HG03342 (cell line): ENCODE data around the gene CHTF8.

Experiments used
- ATAC-seq: cut with Tn5 transposase; IDR thresholded peaks from one replicate; pipeline ENCODE4 v1.9.1; 2021; ENCODE audit warnings: mild to moderate bottlenecking, moderate library complexity; ENCODE audit not compliant: unreplicated experiment

The CHTF8 gene

DNA sequence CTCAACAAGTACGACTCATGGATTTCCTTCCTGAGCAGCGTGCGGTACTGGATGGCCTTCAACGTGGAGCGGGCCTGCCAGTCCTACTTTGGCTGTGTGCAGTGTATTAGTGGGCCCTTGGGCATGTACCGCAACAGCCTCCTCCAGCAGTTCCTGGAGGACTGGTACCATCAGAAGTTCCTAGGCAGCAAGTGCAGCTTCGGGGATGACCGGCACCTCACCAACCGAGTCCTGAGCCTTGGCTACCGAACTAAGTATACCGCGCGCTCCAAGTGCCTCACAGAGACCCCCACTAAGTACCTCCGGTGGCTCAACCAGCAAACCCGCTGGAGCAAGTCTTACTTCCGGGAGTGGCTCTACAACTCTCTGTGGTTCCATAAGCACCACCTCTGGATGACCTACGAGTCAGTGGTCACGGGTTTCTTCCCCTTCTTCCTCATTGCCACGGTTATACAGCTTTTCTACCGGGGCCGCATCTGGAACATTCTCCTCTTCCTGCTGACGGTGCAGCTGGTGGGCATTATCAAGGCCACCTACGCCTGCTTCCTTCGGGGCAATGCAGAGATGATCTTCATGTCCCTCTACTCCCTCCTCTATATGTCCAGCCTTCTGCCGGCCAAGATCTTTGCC lies 17.9 kb downstream of the CHTF8 start:
- no peak for ATAC-seq

DNA sequence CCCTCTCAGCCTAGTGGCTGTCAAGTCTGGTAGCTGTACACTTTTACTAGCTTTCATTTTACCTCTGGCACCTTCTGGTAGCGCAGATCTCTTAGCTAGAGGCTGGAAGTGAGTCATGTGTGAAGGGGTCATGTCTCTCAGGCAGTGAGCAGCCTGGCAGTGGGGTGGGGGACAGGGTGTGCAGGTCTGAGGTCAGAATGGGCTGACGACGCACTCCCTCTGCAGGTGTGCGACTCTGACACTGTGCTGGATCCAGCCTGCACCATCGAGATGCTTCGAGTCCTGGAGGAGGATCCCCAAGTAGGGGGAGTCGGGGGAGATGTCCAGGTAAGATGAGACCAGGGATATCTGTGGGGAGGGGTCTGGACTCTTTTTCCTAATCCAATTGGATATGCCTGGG lies 19.2 kb downstream of the CHTF8 start:
- no peak for ATAC-seq

DNA sequence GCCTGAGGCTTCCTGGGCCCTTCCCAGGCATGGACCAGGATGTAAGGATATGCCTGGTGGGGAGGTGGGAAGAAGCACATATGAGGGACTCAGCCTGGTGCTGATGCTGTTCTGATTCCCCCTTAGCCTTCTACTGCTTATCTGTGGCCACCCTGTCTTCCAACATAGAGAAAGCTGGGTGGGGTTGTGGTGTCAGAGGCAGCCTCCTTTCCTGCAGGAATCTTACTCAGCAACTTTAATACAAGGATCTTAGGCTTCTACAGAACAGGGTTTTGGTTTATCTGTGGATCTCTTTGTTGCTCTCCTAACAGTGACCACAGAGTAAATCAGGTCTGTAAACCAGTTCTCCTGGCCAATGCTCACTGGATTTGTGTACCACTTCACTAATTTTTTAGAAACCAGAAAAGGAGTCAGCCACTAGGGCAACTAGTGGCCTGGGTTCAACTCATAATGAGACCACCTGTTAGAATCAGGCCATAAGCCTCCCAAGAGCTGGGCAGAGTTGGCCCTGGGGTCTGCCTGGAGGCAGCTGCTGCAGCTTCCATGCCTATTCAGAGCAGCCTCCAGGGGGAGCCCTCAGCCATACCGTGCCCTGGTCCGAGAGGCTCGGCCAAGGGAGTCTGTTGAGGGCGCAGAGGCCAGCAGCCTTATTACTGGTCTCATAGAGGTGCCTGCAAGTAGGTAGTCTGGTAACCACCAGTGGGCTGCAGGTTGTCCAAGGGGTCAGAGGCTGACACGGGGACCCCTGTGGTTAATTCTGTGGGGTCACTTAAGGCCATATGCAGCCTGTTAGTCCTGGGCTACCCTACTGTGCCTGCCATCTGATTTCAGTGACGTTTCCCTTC lies 19.9 kb downstream of the CHTF8 start:
- ATAC-seq, result no peak

DNA sequence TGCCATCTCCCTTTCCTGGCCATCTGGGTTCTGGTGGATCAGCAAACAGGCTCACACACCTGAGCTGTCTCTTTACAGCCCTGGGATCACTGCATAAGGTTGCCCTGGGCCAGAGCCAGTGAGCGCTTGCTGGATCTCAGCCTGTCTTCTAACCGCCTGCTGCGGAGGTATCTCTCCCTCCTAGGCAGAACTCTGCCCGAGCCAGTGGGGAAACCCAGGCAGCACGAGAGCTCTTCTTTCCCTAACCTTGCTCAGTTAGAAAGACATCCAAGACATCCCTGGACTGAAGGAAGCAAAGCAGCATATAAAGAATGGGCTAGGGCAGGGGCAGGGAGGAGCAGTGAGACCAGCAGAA lies 20.5 kb downstream of the CHTF8 start:
- ATAC-seq, result no peak

DNA sequence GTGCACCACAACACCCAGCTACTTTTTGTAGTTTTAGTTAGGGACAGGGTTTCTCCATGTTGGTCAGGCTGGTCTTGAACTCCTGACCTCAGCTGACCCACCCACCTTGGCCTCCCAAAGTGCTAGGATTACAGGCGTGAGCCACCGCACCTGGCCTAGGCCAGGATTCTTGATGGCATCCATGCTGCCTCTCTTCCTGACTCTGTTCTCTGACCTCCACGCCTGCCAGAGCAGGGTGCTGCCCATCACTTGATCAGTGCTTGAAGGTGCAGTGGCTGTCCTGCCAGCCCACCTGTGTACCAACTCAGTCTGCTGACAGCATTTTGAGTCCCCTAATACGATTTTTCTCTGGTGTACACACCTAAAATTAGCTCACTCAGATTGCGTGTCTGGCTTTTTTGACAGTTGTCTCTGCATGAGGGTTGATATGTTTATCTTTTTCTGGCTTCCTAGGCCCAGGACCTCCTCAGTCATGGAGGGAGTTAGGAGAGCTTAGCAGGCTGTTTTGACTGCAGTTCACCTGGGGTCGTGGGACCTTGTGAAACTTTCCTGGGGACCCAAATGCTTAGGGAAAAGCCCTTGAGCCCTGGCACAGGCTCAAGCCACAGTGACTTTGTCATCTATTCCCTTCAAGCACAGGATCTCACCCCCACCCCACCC lies 21.0 kb downstream of the CHTF8 start:
- no peak for ATAC-seq

DNA sequence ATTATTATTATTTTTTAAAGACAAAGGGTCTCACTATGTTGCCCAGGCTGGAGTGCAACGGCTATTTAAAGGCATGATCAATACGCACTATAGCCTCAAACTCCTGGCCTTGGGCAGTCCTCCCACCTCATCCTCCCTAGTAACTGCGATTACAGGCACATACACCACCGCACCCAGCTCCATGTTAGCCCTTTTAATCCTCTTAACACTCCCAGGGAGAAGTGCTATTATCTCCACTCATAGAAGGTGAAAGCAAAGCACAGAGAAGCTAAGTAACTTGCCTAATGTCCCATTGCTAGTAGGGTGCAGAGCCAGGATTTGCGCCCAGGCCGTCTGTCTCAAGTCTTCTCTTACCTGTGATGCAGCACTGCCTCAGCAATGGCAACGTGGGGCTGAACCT lies 22.0 kb downstream of the CHTF8 start:
- no peak for ATAC-seq

DNA sequence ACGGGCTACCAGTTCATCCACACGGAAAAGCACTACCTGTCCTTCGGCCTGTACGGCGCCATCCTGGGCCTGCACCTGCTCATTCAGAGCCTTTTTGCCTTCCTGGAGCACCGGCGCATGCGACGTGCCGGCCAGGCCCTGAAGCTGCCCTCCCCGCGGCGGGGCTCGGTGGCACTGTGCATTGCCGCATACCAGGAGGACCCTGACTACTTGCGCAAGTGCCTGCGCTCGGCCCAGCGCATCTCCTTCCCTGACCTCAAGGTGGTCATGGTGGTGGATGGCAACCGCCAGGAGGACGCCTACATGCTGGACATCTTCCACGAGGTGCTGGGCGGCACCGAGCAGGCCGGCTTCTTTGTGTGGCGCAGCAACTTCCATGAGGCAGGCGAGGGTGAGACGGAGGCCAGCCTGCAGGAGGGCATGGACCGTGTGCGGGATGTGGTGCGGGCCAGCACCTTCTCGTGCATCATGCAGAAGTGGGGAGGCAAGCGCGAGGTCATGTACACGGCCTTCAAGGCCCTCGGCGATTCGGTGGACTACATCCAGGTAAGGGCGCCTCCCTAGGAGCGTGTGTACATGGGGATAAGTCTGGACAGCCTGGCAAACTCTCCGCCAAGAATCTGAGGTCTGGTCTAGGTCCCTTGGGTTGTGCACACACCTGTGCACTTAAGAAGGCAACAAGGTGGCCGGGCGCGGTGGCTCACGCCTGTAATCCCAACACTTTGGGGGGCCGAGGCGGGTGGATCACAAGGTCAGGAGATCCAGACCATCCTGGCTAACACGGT lies 22.7 kb downstream of the CHTF8 start:
- ATAC-seq, result no peak

DNA sequence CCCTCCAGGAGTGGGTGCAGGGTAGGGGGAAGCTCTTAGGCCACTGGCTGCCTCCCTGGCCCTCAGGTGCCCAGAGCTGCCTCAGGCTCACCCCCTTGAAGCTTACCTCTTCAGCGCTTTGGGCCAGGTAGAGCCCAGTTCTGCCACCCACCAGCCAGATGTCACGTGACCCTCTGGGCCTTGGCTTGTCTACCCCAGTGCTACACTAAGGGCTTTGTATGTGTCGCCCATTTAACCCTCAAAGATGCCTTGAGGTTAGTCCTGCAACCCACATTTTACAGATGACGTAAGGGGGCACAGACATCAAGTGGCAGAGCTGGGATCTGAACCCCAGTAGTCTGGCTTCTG lies 23.5 kb downstream of the CHTF8 start:
- ATAC-seq, result no peak

DNA sequence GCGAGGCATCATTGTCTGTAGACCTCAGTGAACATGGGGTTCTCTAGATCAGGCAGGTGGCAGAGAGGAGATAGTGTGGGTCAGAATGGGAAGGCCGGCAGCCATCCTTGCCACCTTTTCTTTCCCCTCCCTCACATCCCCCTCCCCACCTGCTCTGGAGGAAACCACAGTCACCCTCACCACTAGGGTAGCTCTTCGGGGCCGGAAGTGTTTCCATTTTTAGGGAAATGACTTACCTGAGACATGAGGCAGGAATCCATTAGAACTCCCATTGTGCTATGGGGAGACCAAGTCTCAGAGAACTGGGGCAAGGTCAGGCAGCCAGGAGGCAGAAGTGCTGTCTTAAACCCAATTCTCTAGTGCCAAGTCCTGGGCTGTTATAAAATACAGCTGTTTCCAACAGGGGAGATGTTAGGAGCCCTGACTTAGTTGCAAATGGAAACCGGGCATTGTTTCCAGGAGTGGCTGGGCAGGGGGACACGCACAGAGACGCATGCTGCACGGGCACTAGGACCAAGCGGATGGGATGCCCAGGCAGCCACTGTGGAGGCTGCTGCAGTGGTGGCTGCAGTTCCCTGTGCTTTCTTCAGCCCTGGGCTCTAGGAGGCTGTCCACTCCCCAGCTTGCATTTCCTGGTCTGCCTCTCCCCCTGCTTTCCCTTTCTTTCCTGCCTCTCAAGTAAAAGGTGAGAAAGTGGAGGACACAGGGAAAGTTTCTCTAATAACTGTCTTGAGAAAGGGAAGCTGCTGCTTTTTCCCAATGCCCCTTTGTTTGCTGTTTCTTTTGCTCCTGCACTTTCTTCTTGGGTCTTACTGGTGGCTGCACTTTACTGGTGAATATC lies 24.1 kb downstream of the CHTF8 start:
- no peak for ATAC-seq

DNA sequence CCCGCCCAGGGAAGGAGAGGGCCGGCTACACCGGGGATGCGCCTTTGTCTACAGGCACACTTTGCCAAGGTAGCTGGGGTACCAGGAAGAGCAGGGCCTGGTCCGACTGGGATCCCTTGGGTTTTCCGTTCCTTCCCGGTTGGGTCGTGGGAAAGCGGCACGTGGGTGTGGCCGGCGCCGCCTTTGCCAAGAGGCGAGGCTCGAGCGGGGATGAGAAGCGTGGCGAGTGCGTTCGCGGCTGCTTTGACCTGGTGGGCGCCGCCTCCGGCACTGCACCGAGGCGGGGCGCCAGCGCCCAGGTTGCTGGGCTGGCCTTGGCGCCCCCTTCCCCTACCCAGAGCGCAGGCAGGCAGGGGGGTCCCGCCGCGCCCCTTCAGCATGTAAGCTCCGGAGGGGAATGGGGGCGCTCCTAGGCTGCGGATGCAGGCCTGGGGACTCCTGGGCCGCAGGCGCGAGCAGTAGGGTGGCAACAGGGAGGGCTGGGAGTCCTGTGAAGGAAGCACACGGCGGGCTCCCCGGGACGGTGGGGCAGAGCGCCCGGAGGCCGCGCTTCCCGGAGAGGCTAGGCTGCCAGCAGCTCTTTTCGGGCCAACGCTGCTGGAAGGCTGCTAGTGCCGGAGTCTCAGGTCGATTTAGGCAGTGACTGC lies 24.9 kb downstream of the CHTF8 start:
- no peak for ATAC-seq

DNA sequence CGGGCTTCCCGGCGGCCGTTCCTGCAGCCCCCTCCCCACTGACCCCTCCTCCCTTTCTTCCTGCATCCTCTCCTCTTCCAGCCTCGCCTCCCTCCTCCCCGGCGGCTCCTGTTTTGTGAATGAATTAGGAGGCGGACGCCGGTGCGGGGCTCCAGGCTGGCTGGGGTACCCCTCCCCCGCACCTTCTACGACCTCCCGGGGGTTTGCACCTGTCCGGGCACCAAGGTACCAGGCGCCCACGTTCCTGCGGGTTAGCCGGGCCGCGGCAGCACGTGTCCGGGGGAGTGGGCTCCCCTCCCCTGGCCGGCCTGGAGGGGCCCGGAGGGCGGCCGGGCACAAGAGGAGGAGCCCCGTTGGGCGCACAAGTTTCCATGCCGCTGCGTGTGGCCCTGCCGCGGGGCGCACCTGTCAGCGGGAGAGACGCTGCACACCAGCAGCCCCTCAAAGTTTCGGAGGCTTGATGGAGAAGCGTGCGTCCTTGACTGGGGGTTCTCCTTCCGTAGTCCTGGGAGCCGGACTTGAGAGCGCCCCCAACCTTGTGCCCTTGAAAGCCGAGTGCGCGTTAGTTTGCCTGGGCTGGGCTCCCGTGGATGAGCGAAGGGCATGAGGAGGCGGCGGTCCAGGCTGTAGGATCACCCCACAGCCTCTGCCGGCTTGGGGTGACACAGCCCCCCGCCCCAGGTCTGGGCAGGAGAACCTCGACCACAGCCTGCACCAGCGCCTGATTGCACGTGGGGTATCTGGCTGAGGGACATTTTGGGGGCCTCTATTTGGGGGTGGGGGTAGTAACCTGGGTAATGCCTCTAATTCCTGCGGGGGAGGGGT lies 25.7 kb downstream of the CHTF8 start:
- no peak for ATAC-seq

DNA sequence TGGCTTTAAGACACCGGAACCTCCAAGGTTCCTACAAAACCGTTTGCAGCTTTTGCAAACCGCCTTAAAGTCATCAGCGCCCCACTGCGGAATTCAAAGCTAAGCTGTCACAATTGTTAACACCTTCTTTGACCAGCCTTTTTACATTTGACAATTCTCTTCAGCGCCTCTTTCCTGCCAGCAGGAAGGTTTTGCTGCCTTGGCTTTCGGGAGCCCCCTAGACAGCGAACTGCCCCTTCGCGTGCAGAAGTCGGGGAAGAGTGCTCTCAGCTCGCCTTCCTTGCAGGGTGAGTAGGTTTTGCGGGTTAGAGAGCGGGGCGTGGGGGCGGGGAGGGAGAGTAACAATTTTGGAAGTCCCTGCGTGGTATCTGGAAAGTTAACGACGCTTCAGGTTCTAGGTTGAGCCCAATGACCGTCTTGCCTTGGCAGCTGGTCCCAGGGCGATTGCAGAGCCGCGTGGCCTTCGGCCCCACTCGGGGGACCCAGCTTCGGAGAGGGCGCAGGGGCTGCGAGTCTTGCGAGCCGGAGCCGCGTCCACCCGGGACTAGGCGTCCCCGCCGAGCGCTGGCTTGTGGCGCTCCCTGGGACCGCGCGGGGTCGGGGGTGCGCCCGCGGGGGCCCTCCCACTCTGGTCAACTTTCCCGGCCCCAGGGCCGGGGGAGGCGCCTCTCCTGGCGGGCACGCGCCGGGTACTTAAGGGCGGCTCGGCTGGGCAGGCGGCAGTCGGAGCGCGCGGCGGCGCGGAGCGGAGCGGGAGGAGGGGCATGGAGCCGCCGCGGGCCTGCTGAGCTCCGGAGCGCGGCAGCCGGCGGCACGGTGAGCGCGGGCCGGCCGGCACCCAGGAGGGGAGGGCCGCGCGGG lies 26.7 kb downstream of the CHTF8 start, which contains the start of gene HAS3:
Gene HAS3 (plus strand): TSS at position 153 of the 861 bp plus-strand sequence. CDS start 3,743 bp downstream, outside the sequence.
- ATAC-seq, result no peak

DNA sequence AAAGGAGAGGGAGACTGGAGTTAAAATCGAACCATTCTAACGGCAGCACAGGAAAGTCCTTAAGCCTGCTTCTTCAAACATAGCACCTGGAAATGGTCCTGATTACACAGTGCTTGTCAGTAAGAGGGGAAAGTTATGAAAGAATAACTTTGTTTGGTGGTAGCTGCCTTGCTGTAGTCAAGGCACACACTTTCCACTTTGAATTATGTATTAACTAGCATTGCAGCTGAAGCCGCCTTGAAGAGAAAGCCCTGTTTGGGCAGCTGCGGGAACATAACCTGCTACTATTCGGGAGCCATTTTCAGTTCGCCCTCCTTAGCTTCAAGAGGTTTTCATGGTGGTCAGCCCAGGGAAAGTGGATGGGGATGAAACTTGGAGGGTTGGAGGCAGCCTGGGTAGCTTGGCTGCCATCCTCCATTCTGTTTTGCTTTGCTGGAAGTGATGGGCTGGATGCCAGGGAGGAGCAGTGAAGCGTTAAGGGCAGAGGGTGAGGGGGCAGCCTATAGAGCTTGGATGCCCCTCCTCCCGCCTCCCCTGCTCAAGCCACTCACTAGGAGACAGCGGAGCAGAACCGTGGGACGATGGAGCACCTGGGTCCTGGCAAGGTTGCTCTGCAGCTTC lies 32.2 kb downstream of the CHTF8 start:
- no peak for ATAC-seq

DNA sequence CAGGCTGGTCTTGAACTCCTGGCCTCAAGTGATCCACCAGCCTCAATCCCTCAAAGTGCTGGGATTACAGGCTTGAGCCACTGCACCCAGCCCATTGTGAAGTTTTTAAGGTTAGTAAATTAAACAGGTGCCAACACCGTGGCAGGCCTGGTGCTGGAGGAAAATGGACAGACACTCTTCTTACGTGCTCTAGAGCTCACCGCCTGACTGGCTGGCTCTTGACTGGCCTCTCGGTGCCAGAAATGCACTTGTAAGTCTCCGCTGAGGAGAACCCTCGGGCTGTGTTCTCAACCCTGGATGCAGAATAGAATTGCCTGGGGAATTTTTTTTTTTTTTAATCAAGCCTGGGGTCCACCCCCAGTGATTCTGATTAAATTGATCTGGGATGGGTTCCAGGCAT lies 37.2 kb downstream of the CHTF8 start:
- ATAC-seq, result no peak

DNA sequence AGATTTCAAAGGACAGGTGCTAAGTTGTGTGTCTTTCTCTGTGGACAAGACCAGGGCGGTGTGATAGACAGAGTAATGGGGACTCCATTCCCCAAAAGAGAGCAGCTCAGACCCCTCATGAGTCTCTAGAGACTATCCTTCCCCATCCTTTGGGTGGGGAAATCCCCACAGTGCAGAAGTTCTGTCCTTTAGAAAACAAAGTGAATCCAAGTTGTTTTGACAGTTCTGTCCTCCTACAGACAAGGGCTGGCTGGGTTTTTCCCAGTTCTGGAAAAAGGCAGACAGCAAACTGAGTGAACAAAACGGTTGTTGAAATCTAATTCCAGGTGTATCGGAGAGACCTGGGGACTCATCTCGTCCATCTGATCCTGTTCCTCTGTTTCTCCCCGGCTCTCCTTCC lies 37.9 kb downstream of the CHTF8 start:
- no peak for ATAC-seq

DNA sequence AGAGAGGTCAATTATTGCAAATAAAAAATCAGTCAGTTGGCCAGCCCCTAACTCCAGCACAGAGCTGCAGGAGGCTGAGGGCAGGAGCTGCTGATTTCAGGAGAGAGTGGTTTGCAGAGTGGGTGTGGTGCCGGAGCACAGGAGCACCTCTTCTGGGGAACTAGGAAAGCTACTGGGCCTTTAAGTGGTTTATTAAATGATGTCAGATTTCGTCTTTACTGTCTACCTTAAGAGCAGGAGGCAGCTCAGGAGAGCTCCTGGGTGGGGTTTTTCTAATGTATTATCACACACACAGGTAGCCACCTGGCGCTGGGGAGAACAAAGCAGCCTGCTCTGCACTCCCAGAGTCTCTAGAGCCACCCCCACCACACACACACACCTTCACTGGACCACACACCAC lies 38.4 kb downstream of the CHTF8 start:
- ATAC-seq, result no peak

DNA sequence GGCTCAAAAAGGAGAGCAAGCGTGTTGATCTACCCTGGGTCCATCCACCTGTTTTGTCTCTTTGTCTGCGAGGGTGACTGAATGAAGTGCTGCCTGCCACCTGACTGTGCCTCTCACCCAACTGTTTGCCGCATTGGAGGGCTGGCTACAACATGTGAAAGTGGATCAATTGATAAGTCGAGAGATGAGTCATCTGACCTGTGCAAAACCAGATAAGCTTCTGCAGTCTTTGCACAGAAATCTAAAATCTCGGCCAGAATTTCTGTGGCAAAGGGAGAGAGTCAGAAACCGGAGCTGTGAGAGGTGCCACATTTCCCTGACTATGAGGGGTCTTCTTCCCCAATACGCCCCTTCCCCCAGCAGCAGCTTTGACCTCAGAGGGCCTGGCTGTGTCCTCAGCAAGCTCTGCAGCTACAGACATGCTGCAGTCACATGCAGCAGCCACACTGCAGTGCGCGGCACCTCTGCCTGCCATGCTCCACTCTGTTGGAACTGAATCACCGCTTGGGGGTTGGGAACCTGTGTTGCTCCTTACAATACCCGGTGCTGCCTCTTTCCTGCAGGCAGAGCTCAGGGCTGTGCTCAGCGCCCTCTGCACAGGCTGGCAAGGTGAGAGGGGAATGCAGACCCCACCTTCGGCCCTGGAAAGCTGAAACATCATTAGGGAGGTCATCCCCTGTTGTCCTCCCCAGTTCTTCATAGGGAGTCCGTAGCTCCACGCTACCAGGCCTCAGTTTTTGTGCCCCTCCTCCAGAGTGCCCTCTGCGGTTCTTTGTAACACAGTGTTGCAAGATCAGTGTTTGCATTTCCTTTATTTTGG lies 43.1 kb downstream of the CHTF8 start:
- ATAC-seq, result no peak
